HL-60 (cell line): ENCODE results near the gene MAP2K6.

Source experiments
- DNase-seq, 2 experiments: peaks; one replicate each; pipeline ENCODE4 v3.0.0-alpha.2; 2010 to 2020; ENCODE audit warnings: low read depth in 1 of 2, low spot score in 1 of 2
- H3K27ac ChIP-seq: fragments of 250-450 bp; sonication (Bioruptor Pico); replicated peaks from 2 replicates; pipeline ENCODE4 v1.5.1; 2020; ENCODE audit warnings: mild to moderate bottlenecking, moderate library complexity
- H3K27me3 ChIP-seq: fragments of 250-450 bp; sonication (Bioruptor Pico); 2 replicates; pipeline ENCODE4 v1.5.1; 2021; ENCODE audit warnings: mild to moderate bottlenecking, moderate library complexity; ENCODE audit not compliant: insufficient read depth, poor library complexity, severe bottlenecking
- H3K4me3 ChIP-seq: replicated peaks from 2 replicates; pipeline ENCODE4 v1.5.1; 2011; ENCODE audit warnings: mild to moderate bottlenecking, control low read depth, low read length; ENCODE audit not compliant: insufficient read depth
- CTCF ChIP-seq: IDR thresholded peaks from one replicate; pipeline ENCODE4 v1.5.1; 2011; ENCODE audit warnings: low read length, control low read depth, inconsistent platforms; ENCODE audit not compliant: insufficient read depth
- GABPA ChIP-seq: IDR thresholded peaks from 2 replicates; pipeline ENCODE4 v1.6.1; 2012; ENCODE audit warnings: low read depth
- POLR2AphosphoS5 ChIP-seq: IDR thresholded peaks from 2 replicates; pipeline ENCODE4 v1.6.1; 2012; ENCODE audit warnings: low read depth
- REST ChIP-seq: IDR thresholded peaks from 2 replicates; pipeline ENCODE4 v1.6.1; 2012; ENCODE audit warnings: low read depth; ENCODE audit not compliant: insufficient replicate concordance
- SPI1 ChIP-seq: IDR thresholded peaks from 2 replicates; pipeline ENCODE4 v1.6.1; 2012; ENCODE audit warnings: low read depth, mild to moderate bottlenecking, borderline replicate concordance

Gene MAP2K6

GRCh38 chr17:69495787-69496186 is 81.3 kb downstream of the MAP2K6 start:
- no peaks in the 10 kb centered on the region for H3K27me3 ChIP-seq
- H3K27ac ChIP-seq, result no peak overlapping the region
- H3K4me3 ChIP-seq, result no peak overlapping the region
- no peak for TF ChIP-seq CTCF
- no peak for TF ChIP-seq POLR2AphosphoS5
- no peak for TF ChIP-seq GABPA
- no peak for TF ChIP-seq REST
- no peak for TF ChIP-seq SPI1
- DNase-seq, result no peak

- H3K4me3 ChIP-seq, result no peak overlapping the region
- DNase-seq, result no peak
- no peak overlapping the region for H3K27ac ChIP-seq
- no peak for TF ChIP-seq GABPA
- TF ChIP-seq CTCF, result no peak
- no peak for TF ChIP-seq POLR2AphosphoS5
- no peak for TF ChIP-seq SPI1
- no peak for TF ChIP-seq REST
- no peaks in the 10 kb centered on the region for H3K27me3 ChIP-seq
These were observed 82.7 kb downstream of the MAP2K6 start for GRCh38 chr17:69497161-69497560.

GRCh38 chr17:69499318-69499717 is 84.8 kb downstream of the MAP2K6 start:
- Histone ChIP-seq H3K27ac (no peak overlapping the region), H3K27me3 (no peaks in the 10 kb centered on the region), H3K4me3 (no peak overlapping the region)
- DNase-seq, result no peak
- TF ChIP-seq CTCF (no peak), POLR2AphosphoS5 (no peak), SPI1 (no peak), REST (no peak), GABPA (no peak)
